Heart left ventricle (tissue), 16 donors: Measurements from ENCODE around the gene ALS2CL. TPM values are rescaled to one million over a fixed set of nuclear protein-coding genes. Genes with fewer than 3 reads are reported as not detected.
"Not testable (repeated sequence)": the region's sequence is repeated elsewhere in the genome, so short reads cannot be mapped to it uniquely, and the experiment has no call there.

Source experiments
- ATAC-seq, 4 donors: fragments of 200-7000 bp; cut with Tn5 transposase; one replicate each; pipeline ENCODE4 v1.9.1; 2020 to 2022; ENCODE audit warnings: moderate library complexity in 4 of 4, mild to moderate bottlenecking in 3 of 4, moderate number of reproducible peaks in 1 of 4
- DNase-seq, 5 donors: peaks; one replicate each; pipeline ENCODE4 v3.0.0-alpha.2; 2020
- H3K27ac ChIP-seq, 12 donors: fragments of 200-600 bp; sonication (generic) in 4 of 12; one replicate each; pipeline versions ENCODE4 v1.5.0 to v1.8.0; 2016 to 2022; ENCODE audit warnings: mild to moderate bottlenecking in 2 of 12
- H3K27me3 ChIP-seq, 9 donors: fragments of 200-600 bp; sonication (generic) in 2 of 9; one replicate each; pipeline versions ENCODE4 v1.5.1 to v1.8.0; 2016 to 2022; ENCODE audit warnings: mild to moderate bottlenecking in 3 of 9
- H3K36me3 ChIP-seq, 9 donors: fragments of 200-600 bp; sonication (generic) in 2 of 9; one replicate each; pipeline versions ENCODE4 v1.5.0 to v1.8.0; 2018 to 2022; ENCODE audit warnings: mild to moderate bottlenecking in 2 of 9
- H3K4me1 ChIP-seq, 12 donors: fragments of 200-600 bp; sonication (generic) in 4 of 12; one replicate each; pipeline versions ENCODE4 v1.5.0 to v1.8.0; 2016 to 2022; ENCODE audit warnings: mild to moderate bottlenecking in 3 of 12
- H3K4me3 ChIP-seq, 12 donors: fragments of 200-600 bp; sonication (generic) in 4 of 12; one replicate each; pipeline versions ENCODE4 v1.5.0 to v1.8.0; 2017 to 2022; ENCODE audit warnings: mild to moderate bottlenecking in 9 of 12, moderate library complexity in 4 of 12
- H3K9me3 ChIP-seq, 12 donors: fragments of 200-600 bp; sonication (generic) in 4 of 12; one replicate each; pipeline versions ENCODE4 v1.5.0 to v1.8.0; 2016 to 2022; ENCODE audit warnings: mild to moderate bottlenecking in 1 of 12
- POLR2A ChIP-seq, 2 donors: fragments of 450-650 bp; IDR thresholded peaks; one replicate each; pipeline ENCODE4 v1.6.1; 2017; ENCODE audit warnings: antibody characterized with exemption in 2 of 2, mild to moderate bottlenecking in 2 of 2, moderate library complexity in 2 of 2
- WGBS, 4 donors: extraction: QIAGEN DNeasy Blood & Tissue Kit in 2 of 4; methylation state at CpG; one replicate each; pipeline versions ENCODE4 v1.1.5 to v1.1.7; 2013 to 2018; 5-methylcytosine and 5-hydroxymethylcytosine counted together
- intact Hi-C, 10 donors: fragments of 100-400 bp; cut with DNase I; formaldehyde crosslinking; loops; one replicate each; pipeline versions ENCODE4 v1.11.1 to v1.14.2; 2022
- long read RNA-seq, 3 donors: library from polyadenylated mRNA; unstranded; transcript quantifications; one replicate each; pipeline ENCODE4 v2.0.0, GENCODE V29; 2020 to 2021
- polyA plus RNA-seq, 2 donors: library from polyadenylated mRNA; stranded (reverse); fragments of 200-250 nt; gene quantifications; one replicate each; pipeline ENCODE4 v1.2.3, GENCODE V29; 2013
- total RNA-seq, 9 donors: library from RNA; depleted of rRNA in 2 of 9; stranded (reverse); fragments of >200 nt in 2 of 9; fragmentation: NEBNext Ultra II Directional in 3 of 9; extraction: Animal tissue kit (Norgen Biotek cat#: 25700) in 3 of 9; gene quantifications; one replicate each; pipeline versions ENCODE4 v1.1.0 to v1.2.4, GENCODE V29; 2016 to 2023
- TF ChIP-seq, protein P1 (sequence below), 12 donors: fragments of 200-600 bp; sonication (generic) in 4 of 12; IDR thresholded peaks; one replicate each; pipeline versions ENCODE4 v1.5.0 to v1.8.0; 2018 to 2022; ENCODE audit warnings: antibody characterized with exemption in 12 of 12, mild to moderate bottlenecking in 5 of 12
- donor health status: ischemic (EF 13 %, LVEDD 7.1; RV severe dilation, severe dysfunction).
- donor health status: healthy with polysubstance abuse.
- donor health status: DM: no; HTN: yes; CAD: no.
- donor health status: DM: no; HTN: no; CAD: no.
- donor health status: ischemic (EF 25% LVEDD 6.9; RV normal size, moderate dysfunction).
- donor health status: ischemic (EF 25% LVEDD 5.7; RV mildly dilated, moderate dysfunction).
- donor health status: healthy.
- donor health status: DM: yes; HTN: yes; CAD: no.
- donor health status: ischemic (EF 35%, LVEDD 5.7; RV mildly dilated, moderate dysfunction).
- donor health status: nonischemic (EF 11% LVEDD 7.7; RV severe dilation, severe dysfunction).
- donor health status: DM: yes; HTN: yes; CAD: no.
- donor health status: PGD.
- donor health status: ischemic (EF 29% LVEDD 5.4; RV normal size, mild dysfunction).
- donor health status: nonischemic (EF 23%, LVEDD 6.1; RV moderate dilation, normal function).

Gene ALS2CL
- total RNA-seq (10 to 100 TPM; 11.8 to 40.7 (median 25.4) TPM), polyA plus RNA-seq (10 to 100 TPM; 12.4 to 37.1 TPM)
- long read RNA-seq, donor 1, full-length matches to known transcripts = 11 of 61 reads
- long read RNA-seq, donor 1, partial matches to known transcripts = 22 of 61 reads
- long read RNA-seq, donor 1, other reads (novel, unspliced or antisense) = 28 of 61 reads
- long read RNA-seq, donor 2, full-length matches to known transcripts = 6 of 89 reads
- long read RNA-seq, donor 2, partial matches to known transcripts = 33 of 89 reads
- long read RNA-seq, donor 2, other reads (novel, unspliced or antisense) = 50 of 89 reads
- long read RNA-seq, donor 3, full-length matches to known transcripts = 4 of 49 reads
- long read RNA-seq, donor 3, partial matches to known transcripts = 18 of 49 reads
- long read RNA-seq, donor 3, other reads (novel, unspliced or antisense) = 27 of 49 reads

DNA sequence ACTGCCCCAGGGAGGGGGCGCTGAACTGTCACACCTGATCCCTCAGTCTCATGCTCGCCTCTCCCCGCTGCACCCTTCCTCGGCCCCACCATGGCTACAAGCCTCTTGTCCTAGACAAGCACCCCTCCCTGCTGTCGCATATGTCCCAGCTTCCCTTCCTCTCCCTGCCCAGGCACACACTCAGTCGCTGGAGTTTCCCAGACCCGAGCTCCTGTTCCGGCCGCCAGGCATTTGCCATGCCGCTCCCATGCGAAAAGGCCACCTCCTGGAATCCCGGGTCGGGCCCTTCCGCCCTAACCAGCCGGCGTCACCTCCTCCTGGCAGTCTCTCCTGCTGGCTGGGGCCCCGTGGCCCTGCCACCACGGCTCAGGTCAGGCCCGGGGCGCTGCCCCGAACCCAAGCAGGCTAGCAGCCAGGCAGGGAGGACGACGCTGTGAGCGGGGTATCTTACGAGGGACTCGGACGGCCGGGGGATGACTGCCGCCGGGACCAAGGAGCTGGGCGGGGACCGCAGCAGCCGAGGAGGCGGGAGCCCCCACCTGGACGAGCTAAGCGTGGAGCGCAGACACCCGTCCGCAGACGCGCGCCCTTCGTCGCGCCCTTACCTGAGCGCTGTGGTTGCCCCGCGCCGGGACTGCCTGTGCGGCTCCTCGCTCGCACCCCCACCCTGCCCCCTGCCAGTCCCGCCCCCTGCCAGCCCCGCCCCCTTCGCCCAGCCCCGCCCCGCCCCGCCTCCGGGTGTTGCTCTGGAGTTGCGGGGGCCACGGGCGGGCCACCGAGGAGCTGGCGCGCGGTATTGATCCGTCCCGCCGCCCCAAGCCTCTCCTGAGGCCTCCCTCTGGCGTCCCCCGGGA is at the start of gene ALS2CL:
TSS of gene ALS2CL (minus strand) at position 642 of the 854 bp plus-strand sequence. CDS start 4,239 bp downstream, outside the sequence.
- Histone ChIP-seq H3K4me3 (peak within 1 kb of the TSS; percentile 57 to 95 (median 82)), H3K36me3 (peaks cover 0 to 13% (median 5%) of the 10 kb centered on the region in 9 donors), H3K27me3 (no peaks in the 10 kb centered on the region), H3K9me3 (no peaks in the 10 kb centered on the region), H3K4me1 (peaks cover 29 to 88% (median 75%) of the 10 kb centered on the region in 12 donors), H3K27ac (peak within 1 kb of the TSS; percentile 85 to 98 (median 94))
- ATAC-seq (peak in 3 of 4 donors; percentile 44 to 71 (median 65)), DNase-seq (peak; percentile 72 to 79 (median 75))
- intact Hi-C loops = no loop called here
- 1 to 3% (median 2%) methylated on average over 21 to 71 of the region's 71 CpGs for WGBS, 4 donors
- TF ChIP-seq POLR2A (IDR thresholded peaks at IDR 0.05) = peak; percentile 64 to 94
- TF ChIP-seq, protein P1, sequence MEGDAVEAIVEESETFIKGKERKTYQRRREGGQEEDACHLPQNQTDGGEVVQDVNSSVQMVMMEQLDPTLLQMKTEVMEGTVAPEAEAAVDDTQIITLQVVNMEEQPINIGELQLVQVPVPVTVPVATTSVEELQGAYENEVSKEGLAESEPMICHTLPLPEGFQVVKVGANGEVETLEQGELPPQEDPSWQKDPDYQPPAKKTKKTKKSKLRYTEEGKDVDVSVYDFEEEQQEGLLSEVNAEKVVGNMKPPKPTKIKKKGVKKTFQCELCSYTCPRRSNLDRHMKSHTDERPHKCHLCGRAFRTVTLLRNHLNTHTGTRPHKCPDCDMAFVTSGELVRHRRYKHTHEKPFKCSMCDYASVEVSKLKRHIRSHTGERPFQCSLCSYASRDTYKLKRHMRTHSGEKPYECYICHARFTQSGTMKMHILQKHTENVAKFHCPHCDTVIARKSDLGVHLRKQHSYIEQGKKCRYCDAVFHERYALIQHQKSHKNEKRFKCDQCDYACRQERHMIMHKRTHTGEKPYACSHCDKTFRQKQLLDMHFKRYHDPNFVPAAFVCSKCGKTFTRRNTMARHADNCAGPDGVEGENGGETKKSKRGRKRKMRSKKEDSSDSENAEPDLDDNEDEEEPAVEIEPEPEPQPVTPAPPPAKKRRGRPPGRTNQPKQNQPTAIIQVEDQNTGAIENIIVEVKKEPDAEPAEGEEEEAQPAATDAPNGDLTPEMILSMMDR (IDR thresholded peaks at IDR 0.05) = peak in 1 of 12 donors; percentile 4

DNA sequence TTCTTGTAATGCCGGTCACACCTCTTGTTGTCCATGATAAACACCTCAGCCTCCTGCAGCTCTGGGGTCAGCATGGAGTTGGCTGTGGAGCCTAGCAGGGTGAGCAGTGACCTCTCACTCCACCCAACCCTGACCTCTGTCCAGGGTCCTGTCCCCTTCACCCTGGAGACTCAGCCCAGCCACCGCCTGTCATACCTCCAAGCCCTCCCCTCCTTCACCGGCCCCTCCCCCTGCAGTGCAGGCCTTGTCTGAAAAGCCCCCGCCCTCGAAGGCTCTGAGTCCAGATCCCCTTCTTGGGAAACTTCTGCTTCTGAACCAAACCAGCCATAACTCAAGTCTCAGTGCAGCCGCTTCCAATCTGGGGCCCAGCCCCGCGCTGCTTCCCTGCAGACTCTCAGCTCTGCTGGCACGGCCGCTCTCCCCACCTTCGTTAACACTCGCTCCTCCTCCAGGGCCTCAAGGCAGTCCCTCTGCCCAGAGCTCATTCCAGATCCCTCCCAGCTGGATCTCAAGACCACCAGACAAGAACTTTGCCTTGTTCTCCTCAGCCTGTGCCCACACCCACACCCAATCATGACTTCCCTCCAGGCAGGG is 49.6 kb upstream of the ALS2CL start:
- H3K9me3 ChIP-seq = no peaks in the 10 kb centered on the region
- no peak overlapping the region for H3K27ac ChIP-seq
- ATAC-seq = peak in 1 of 4 donors; percentile 45
- no peak for DNase-seq
- 78 to 83% (median 81%) methylated on average over 12 of the region's 12 CpGs for WGBS, 4 donors
- intact Hi-C loops = no loop called here
- H3K27me3 ChIP-seq = no peaks in the 10 kb centered on the region
- TF ChIP-seq POLR2A (IDR thresholded peaks at IDR 0.05) = no peak
- TF ChIP-seq, protein P1 (IDR thresholded peaks at IDR 0.05) = no peak
- no peaks in the 10 kb centered on the region for H3K4me1 ChIP-seq
- no peaks in the 10 kb centered on the region for H3K36me3 ChIP-seq
- no peak overlapping the region for H3K4me3 ChIP-seq

DNA sequence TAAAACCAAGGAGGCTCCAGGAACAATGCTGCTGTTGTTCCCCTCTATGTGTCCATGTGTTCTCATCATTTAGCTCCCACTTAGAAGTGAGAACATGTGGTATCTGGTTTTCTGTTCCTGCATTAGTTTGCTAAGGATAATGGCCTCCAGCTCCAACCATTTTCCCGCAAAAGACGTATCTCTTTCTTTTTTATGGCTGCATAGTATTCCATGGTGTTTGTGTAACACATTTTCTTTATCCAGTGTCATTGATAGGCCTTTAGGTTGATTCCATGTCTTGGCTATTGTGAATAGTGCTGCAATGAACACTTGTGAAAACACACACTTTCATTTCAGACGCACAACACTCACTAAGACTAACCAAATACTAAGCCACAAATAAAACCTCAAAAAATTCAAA is 46.1 kb upstream of the ALS2CL start:
- H3K36me3 ChIP-seq, ATAC-seq, DNase-seq, H3K27me3 ChIP-seq, H3K27ac ChIP-seq, H3K4me1 ChIP-seq, H3K9me3 ChIP-seq, H3K4me3 ChIP-seq, intact Hi-C loops: not testable (repeated sequence)
- 93 to 96% (median 94%) methylated on average over 3 of the region's 3 CpGs for WGBS, 4 donors

GRCh38 chr3:46737329-46737731 is 43.9 kb upstream of the ALS2CL start:
- 29 to 44% (median 38%) methylated on average over 4 of the region's 4 CpGs for WGBS, 4 donors
- no peaks in the 10 kb centered on the region for H3K9me3 ChIP-seq
- H3K36me3 ChIP-seq = no peaks in the 10 kb centered on the region
- peak; percentile 34 to 79 (median 56) for ATAC-seq
- H3K27me3 ChIP-seq = peaks cover 0 to 6% (median 0%) of the 10 kb centered on the region in 9 donors
- no peaks in the 10 kb centered on the region for H3K4me1 ChIP-seq
- no peak overlapping the region for H3K4me3 ChIP-seq
- no peak overlapping the region for H3K27ac ChIP-seq
- intact Hi-C loops = no loop called here
- DNase-seq = no peak
- TF ChIP-seq, protein P1 (IDR thresholded peaks at IDR 0.05) = no peak
- TF ChIP-seq POLR2A (IDR thresholded peaks at IDR 0.05) = no peak
